Tibial nerve (tissue), 4 donors: ENCODE measurements around the gene SMAP1.

Experiments
- EP300 ChIP-seq, 2 donors: sonication (generic); formaldehyde crosslinking; IDR thresholded peaks; one replicate each; pipeline ENCODE4 v1.6.1; 2017; ENCODE audit warnings: antibody characterized with exemption in 2 of 2, mild to moderate bottlenecking in 1 of 2
- POLR2A ChIP-seq, 2 donors: fragments of 450-650 bp; IDR thresholded peaks; one replicate each; pipeline ENCODE4 v1.6.1; 2017; ENCODE audit warnings: antibody characterized with exemption in 2 of 2, mild to moderate bottlenecking in 2 of 2, moderate library complexity in 2 of 2
- TF ChIP-seq, protein P1 (sequence below), 5 experiments: fragments of 200-600 bp in 3 of 5; fragments of 450-650 bp in 2 of 5; sonication (generic) in 3 of 5; IDR thresholded peaks; one replicate each; pipeline ENCODE4 v1.5.1; 2016 to 2019; ENCODE audit warnings: antibody characterized with exemption in 5 of 5, mild to moderate bottlenecking in 3 of 5, moderate library complexity in 2 of 5

DNA sequence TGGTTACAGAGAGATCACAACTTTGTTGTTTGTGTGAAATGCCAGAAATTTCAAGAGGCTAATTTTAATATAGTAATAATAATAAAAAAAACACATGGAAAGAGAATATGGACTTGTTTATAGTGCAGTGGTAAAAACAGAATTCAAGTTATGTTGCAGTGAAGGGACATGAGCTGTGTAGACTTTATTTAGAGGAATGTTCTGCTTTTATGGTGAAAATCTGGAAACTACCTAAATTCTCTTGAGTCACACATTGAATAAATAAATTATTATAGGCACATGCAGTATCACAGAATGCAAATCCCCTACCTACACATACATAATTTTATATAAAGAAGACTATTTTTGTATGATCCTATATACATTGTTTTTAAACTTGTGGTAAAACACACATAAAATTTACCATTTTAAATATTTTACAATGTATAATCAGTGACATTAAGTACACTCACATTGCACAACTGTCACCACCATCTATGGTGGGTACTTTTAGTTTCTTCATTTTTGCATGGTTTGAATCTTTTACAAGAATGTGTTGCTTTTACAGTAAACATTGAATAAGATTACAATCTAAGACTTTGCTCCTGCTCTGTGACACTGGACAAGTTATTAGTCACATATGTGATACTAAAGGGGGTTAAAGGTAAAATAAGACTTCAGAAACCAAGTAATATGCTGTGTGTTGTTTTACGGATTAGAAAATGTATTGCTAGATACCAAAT, 181.8 kb downstream of the SMAP1 start:
- TF ChIP-seq, protein P1, sequence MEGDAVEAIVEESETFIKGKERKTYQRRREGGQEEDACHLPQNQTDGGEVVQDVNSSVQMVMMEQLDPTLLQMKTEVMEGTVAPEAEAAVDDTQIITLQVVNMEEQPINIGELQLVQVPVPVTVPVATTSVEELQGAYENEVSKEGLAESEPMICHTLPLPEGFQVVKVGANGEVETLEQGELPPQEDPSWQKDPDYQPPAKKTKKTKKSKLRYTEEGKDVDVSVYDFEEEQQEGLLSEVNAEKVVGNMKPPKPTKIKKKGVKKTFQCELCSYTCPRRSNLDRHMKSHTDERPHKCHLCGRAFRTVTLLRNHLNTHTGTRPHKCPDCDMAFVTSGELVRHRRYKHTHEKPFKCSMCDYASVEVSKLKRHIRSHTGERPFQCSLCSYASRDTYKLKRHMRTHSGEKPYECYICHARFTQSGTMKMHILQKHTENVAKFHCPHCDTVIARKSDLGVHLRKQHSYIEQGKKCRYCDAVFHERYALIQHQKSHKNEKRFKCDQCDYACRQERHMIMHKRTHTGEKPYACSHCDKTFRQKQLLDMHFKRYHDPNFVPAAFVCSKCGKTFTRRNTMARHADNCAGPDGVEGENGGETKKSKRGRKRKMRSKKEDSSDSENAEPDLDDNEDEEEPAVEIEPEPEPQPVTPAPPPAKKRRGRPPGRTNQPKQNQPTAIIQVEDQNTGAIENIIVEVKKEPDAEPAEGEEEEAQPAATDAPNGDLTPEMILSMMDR (IDR thresholded peaks at IDR 0.05), result no peak
- TF ChIP-seq POLR2A (IDR thresholded peaks at IDR 0.05), result no peak
- TF ChIP-seq EP300 (IDR thresholded peaks at IDR 0.05), result no peak
